GM18907 (cell line): ENCODE data around the gene PUS10.
"Not testable (repeated sequence)": the region's sequence is repeated elsewhere in the genome, so short reads cannot be mapped to it uniquely, and the experiment has no call there.

Experiments
- ATAC-seq: cut with Tn5 transposase; IDR thresholded peaks from one replicate; pipeline ENCODE4 v1.9.1; 2021; ENCODE audit warnings: mild to moderate bottlenecking, moderate library complexity; ENCODE audit not compliant: unreplicated experiment

The PUS10 gene

GRCh38 chr2:60934165-60934722 lies 83.8 kb downstream of the PUS10 start:
- no peak for ATAC-seq

- no peak for ATAC-seq
These were observed 85.1 kb downstream of the PUS10 start for GRCh38 chr2:60932954-60933353.

GRCh38 chr2:60932061-60932460 lies 86.0 kb downstream of the PUS10 start:
- ATAC-seq: not testable (repeated sequence)

GRCh38 chr2:60926741-60927552 lies 91.1 kb downstream of the PUS10 start:
- no peak for ATAC-seq

- ATAC-seq: no peak
These were observed 91.9 kb downstream of the PUS10 start for GRCh38 chr2:60925994-60926740.

- ATAC-seq: no peak
These were observed 110.7 kb downstream of the PUS10 start for GRCh38 chr2:60907329-60907728.

GRCh38 chr2:60906395-60906794 lies 111.7 kb downstream of the PUS10 start:
- ATAC-seq: no peak

GRCh38 chr2:60905867-60906266 lies 112.2 kb downstream of the PUS10 start:
- not testable (repeated sequence) for ATAC-seq

GRCh38 chr2:60901296-60901695 lies 116.8 kb downstream of the PUS10 start:
- ATAC-seq: not testable (repeated sequence)

- ATAC-seq: peak; percentile 29
These were observed 118.2 kb downstream of the PUS10 start for GRCh38 chr2:60899892-60900249.

GRCh38 chr2:60899230-60899891 lies 118.7 kb downstream of the PUS10 start:
- ATAC-seq: peak; percentile 63

GRCh38 chr2:60898567-60898966 lies 119.5 kb downstream of the PUS10 start:
- no peak for ATAC-seq
